Measurements from ENCODE around the gene GPR137B. TPM values are rescaled to one million over a fixed set of nuclear protein-coding genes. Genes with fewer than 3 reads are reported as not detected.

Gene GPR137B
- polyA plus RNA-seq, 1 donor from 2014 or later: 8.2 TPM

GRCh38 chr1:236127045-236127444, 15.3 kb upstream of the GPR137B start:
- Histone ChIP-seq H3F3A (ENCODE audit: insufficient read depth, low read length, poor library complexity, severe bottlenecking) (no peaks in the 10 kb centered on the region), H3K36me3 (ENCODE audit: insufficient read depth, low read length) (no peaks in the 10 kb centered on the region), H3K4me2 (ENCODE audit: low read length) (no peak overlapping the region), H3K4me3 (ENCODE audit: low read length) (no peak overlapping the region), H3K9me3 (ENCODE audit: low read length) (no peaks in the 10 kb centered on the region), H4K20me1 (ENCODE audit: insufficient read depth) (no peaks in the 10 kb centered on the region), H3K9me2 (ENCODE audit: insufficient read depth, low read length) (no peaks in the 10 kb centered on the region), H3K9ac (ENCODE audit: low read length) (no peak overlapping the region), H2AFZ (ENCODE audit: low read depth, low read length) (no peak overlapping the region), H3K27me3 (ENCODE audit: insufficient read depth, low read depth, low read length) (no peaks in the 10 kb centered on the region), H3K27ac (ENCODE audit: low read length) (no peak overlapping the region), H3K79me2 (replicated peaks; ENCODE audit: insufficient read depth, low read length) (no peaks in the 10 kb centered on the region)
- TF ChIP-seq CTCF (IDR thresholded peaks at IDR 0.05; ENCODE audit: poor library complexity, severe bottlenecking): no peak
- TF ChIP-seq POLR2AphosphoS5 (IDR thresholded peaks at IDR 0.05): no peak
- TF ChIP-seq EZH2 (IDR thresholded peaks at IDR 0.05; ENCODE audit: borderline replicate concordance, insufficient read depth, low read length, poor library complexity, severe bottlenecking): no peak
- no peak for TF ChIP-seq EP300 (conservative IDR thresholded peaks at IDR 0.05; ENCODE audit: poor library complexity, severe bottlenecking)
- no peak for TF ChIP-seq TAF1 (IDR thresholded peaks at IDR 0.05; ENCODE audit: low read depth)
- no peak for TF ChIP-seq RAD21 (conservative IDR thresholded peaks at IDR 0.05)
- no peak for TF ChIP-seq REST (IDR thresholded peaks at IDR 0.05; ENCODE audit: borderline replicate concordance)
- TF ChIP-seq MXI1 (conservative IDR thresholded peaks at IDR 0.05; ENCODE audit: poor library complexity, severe bottlenecking): no peak
- TF ChIP-seq SMC3 (conservative IDR thresholded peaks at IDR 0.05; ENCODE audit: poor library complexity): no peak

- Histone ChIP-seq H3K27ac (ENCODE audit: low read length) (no peak overlapping the region), H3K79me2 (replicated peaks; ENCODE audit: insufficient read depth, low read length) (no peaks in the 10 kb centered on the region), H3K27me3 (ENCODE audit: insufficient read depth, low read depth, low read length) (no peaks in the 10 kb centered on the region), H3K9me3 (ENCODE audit: low read length) (no peaks in the 10 kb centered on the region), H4K20me1 (ENCODE audit: insufficient read depth) (no peaks in the 10 kb centered on the region), H2AFZ (ENCODE audit: low read depth, low read length) (no peak overlapping the region), H3K36me3 (ENCODE audit: insufficient read depth, low read length) (no peaks in the 10 kb centered on the region), H3K9ac (ENCODE audit: low read length) (no peak overlapping the region), H3K9me2 (ENCODE audit: insufficient read depth, low read length) (no peaks in the 10 kb centered on the region), H3F3A (ENCODE audit: insufficient read depth, low read length, poor library complexity, severe bottlenecking) (no peaks in the 10 kb centered on the region), H3K4me2 (ENCODE audit: low read length) (no peak overlapping the region), H3K4me3 (ENCODE audit: low read length) (no peak overlapping the region)
- no peak for TF ChIP-seq EZH2 (IDR thresholded peaks at IDR 0.05; ENCODE audit: borderline replicate concordance, insufficient read depth, low read length, poor library complexity, severe bottlenecking)
- no peak for TF ChIP-seq EP300 (conservative IDR thresholded peaks at IDR 0.05; ENCODE audit: poor library complexity, severe bottlenecking)
- no peak for TF ChIP-seq REST (IDR thresholded peaks at IDR 0.05; ENCODE audit: borderline replicate concordance)
- no peak for TF ChIP-seq POLR2AphosphoS5 (IDR thresholded peaks at IDR 0.05)
- TF ChIP-seq SMC3 (conservative IDR thresholded peaks at IDR 0.05; ENCODE audit: poor library complexity): no peak
- no peak for TF ChIP-seq RAD21 (conservative IDR thresholded peaks at IDR 0.05)
- TF ChIP-seq CTCF (IDR thresholded peaks at IDR 0.05; ENCODE audit: poor library complexity, severe bottlenecking): no peak
These were observed 13.6 kb upstream of the GPR137B start for GRCh38 chr1:236128646-236129178.
